GM19238 (cell line): ENCODE results near the gene PTPRG.

Experiments
- DNase-seq: peaks from one replicate; pipeline ENCODE4 v3.0.0; 2011; ENCODE audit warnings: low spot score; ENCODE audit not compliant: insufficient read length

PTPRG gene

DNA sequence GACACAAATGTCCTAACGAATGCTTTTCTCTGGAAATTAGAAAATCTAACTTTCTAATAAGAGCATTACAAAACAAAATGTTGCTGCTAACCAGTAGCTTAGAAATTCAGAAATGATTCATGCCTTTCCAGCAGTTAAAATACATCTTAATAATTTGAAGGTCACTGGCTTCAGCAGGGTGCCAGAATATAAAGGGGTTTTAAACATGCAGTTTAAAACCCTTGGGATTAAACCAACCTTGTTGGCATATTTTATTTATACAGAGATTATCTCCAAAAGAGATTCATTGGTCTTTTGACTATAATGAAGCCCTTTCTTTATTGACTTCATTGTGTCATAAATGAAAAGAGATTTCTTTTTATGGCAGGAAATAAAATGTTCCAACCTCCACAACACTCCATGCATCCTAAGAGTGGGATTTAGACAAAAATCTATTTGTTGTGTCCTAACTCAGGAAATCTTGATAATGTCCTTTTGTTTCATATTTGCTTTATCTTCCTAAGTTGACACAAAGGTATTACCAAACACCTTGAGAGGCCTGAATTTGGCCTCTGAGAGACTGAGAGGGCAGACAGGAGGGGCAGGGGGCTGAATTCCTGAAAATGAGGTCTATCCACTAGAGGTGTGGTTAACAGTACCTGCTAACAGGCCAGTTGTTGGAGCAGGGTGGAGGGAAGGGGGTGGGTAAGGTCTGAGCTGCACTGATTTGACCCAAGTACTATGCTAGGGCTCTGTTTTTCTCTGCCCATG lies 687.5 kb downstream of the PTPRG start:
- no peak for DNase-seq

DNA sequence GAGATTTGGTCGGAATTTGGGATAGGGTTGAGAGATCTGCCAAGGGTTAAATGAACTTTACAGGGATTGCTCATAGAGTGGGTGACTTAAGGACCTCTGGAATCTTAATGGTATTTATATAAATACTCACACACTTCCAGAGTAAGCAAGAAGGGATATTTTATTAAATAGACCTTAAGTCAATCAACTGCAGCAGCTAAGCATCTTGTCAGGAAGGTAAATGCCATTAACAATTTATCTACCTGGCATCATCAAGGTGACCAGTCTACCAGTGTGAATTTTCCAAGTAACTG lies 688.1 kb downstream of the PTPRG start:
- no peak for DNase-seq

DNA sequence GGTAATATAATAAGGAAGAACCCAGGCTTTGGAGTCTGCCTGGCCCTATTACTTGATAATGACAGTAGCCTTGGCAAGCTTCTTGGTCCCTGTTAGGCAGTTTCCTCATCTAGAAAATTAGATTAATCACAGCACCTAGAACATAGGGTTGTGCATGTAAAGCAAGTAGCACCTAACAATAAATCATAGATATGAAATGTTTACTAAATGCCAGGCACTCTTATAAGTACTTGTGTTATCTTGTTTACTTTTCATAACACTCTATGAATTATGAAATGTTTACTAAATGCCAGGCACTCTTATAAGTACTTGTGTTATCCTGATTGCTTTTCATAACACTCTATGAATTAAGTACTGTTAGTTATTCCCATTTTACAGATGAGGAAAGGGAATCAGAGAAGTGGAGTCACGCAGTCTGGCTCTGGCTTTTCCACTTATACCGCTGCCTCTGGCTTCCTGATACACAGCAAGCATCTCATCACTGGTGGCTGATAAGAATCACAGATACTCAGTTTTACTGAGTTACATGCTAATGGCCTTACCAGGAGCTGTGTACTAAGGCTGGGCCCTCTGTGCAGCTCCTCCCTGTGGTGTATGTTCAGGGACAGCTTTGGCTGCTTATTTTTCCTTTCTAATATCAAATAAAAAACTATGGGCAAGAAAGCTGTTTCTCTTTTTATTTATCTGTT lies 688.6 kb downstream of the PTPRG start:
- no peak for DNase-seq

DNA sequence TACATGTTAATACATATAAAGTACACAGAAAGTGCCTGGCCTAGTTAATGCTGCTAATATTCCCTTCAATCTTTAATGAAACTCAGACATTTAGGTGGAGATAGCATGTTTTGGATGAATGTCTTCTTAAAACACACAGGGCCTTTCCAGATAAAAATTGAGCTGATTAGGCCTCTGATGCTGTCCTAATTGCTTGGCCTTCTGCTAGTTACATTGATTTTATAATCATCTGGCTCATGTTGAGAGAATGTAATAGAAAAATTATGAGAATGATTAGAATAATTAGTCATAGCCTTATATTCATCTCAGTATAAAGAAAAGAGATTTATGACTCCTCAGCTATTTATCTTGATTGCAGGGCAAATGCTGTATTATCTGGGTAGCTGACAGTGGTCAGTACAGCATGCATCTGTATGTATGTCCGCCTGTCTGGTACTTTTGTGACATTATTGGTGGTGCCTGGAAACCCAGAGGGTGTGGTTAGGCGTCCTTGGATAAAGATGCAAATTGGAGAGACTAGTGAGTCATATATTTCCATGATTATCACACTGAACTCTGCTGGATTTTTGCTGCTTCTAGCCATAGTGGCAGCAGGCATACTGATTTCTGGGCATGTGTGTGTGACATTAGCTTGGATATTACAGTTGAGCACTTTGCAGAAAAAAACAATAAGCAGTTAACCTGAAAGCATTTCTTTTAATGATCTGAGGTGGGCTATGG lies 691.2 kb downstream of the PTPRG start:
- no peak for DNase-seq

DNA sequence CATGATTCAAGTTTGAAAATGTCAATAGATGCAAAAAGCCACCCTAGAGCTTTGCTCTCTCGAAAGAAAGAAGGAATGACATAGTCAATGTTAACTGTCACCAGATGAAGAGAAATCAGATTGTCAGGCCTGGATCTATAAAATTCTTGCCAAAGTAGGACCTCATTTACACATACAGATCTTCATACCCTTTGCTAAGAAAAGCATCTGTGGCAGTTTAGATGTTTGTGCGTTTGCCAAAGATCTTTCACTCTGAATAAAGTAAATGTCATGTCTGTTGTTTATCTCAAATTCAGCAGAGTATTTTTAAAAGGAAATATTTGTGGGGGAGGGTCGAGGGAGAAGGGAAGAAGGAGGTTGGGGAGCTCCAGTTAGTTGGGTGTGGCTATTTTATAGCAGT lies 692.6 kb downstream of the PTPRG start:
- DNase-seq = no peak

DNA sequence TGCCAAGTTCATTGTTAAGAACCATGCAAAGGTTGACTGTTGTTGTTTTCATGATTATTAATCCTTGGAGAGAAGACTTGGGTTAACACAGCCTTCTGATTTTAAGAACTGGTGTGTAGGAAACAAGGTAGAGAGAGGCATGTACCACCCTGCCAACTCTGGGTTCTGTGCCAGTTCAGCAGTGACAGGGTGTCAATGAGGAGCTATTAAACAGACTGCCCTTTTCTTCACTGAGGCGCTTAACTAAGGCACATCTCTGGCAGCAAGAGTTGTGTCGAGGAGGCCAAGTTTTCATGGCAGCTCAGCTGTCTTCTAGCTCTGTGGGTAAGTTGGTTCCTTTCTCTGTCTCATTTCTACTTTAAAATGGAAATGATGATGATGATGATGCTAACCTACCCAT lies 694.4 kb downstream of the PTPRG start:
- DNase-seq = no peak

DNA sequence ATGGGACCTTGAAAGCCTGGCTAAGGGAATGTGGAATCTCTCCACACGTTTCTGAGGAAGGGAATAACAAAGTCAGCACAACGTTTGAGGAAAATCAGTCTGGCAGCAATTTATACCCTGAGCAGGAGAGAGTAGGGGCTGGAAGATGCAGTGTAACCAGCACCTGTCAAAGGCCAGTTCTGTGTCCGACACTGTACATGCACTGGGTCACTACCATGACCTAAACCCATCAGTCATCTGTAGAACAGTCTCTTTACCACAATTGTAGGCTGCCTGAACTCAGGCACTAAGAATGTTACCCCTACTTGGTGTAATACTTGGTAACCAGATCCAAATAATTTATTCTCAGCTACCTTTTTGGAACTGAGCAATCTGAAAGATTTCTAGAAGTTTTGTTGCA lies 698.6 kb downstream of the PTPRG start:
- DNase-seq = no peak

DNA sequence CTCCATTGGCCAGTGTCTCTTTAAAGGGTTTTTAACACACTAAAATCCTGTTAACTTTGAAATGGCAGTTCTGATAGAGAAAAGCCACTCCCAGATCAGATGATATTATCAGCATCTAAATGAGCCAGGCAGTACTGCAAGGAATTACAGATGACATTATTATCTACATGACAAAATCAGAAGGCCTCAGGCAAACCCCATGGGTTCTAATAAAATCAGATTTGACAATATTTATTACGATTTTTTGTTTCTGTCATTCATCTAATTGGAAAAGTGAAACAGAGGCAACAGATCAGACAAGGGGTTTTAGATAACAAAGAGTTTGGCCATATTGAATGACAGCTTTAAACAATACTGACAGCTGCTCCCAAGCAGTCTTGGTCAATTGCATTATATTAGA lies 699.3 kb downstream of the PTPRG start:
- DNase-seq = no peak

DNA sequence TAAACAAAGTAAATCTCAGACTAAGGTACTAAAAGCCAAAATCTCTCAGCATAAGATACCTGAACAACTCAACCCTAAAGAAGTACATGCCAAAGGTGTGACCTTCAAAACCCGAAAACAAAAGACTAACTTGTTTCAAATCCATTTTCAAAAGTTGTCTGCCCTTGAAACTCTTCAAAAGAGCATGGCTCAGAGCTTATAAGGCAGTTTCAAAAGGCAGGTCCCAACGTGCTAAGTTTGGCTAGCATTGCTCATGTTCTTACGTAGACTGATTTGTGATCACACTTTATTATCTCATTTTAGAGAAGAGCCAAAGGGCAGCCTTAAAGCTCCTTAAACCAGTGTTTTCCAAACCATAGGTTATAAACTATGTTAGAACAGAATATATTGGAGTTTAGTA lies 699.8 kb downstream of the PTPRG start:
- DNase-seq = no peak

DNA sequence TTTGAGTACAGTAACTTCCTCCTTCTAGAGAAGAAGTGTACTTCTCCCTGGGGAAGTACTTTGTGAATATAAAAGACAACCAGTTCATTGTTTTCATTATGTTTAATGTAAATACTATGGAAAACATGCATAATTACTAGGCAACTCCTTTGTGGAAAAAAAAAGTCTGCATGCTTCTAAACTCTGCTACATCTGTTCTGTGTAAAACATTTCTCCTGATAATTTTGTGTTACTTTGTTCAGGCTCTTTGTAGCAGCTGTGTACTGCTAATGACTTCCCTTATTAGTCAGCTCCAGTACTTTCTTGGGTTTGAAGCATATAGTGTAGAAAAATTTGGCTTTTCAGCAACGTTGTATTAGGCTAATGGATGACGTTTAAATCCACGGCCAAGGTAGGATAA lies 700.4 kb downstream of the PTPRG start:
- no peak for DNase-seq

DNA sequence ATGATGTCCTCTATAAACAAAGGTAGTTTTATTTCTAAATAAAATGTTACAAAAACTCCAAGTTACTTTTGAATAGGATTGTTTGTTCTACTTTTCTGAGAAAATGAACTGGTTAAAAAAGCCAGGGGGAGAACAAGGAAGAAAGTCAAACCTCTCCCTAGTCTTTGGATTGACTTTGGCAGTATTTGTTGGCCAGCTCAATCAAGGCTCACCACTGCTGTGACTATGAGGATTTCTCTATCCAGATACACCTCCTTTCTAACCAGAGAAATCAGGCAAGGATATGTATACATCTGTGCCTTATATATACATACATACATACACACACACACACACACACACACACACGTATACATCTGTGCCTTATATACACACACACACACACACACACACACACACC lies 704.2 kb downstream of the PTPRG start:
- no peak for DNase-seq

DNA sequence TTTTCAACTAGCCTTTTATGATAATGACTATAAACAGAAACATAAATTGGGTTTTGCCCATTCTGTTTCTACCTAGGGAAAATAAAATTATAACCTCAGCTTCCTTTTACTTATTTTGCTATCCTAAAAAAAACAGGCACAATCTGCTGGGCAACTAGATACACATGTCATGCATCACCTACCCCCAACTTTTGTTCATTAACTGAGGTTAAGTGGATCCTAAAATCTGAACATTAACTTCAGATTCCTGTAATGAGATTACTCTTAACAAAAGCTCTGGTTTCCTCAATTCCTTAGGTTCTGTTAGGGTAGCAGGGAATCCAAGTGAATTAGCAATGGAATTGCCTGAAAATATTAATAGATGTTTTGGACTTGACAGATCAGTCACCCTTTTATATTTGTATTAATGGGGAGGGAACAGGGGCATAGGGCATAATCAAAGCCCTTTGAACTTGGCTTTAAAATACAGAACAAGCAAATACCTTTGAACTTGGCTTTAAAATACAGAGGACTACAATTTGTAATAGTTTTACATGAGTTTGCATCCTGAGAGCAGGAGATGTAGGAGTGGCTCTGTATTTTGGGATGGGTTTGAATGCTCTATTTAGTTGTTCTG lies 705.4 kb downstream of the PTPRG start:
- no peak for DNase-seq

DNA sequence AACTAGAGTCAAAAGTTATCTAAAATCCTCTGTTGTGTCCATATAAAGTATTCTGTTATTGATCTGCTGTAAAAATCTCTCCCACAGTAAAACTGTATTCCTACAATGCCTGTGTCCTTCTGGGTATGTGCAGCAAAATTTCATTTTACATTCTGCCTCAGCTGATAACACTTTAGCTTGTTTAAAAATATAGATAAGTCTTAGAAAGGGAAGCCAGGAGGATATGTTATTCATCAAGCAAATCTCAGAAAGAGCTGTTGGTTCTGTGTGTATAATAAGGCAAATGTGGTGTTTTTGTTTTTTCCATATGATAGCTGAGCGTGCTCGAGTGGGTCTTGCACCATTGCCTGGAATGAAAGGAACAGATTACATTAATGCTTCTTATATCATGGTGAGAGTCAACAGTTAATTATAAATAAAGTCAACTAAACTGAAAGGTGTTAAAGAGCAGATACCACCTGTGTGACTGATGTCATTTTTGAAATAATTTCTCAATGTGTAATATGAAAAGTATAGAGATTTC lies 715.3 kb downstream of the PTPRG start:
- no peak for DNase-seq

DNA sequence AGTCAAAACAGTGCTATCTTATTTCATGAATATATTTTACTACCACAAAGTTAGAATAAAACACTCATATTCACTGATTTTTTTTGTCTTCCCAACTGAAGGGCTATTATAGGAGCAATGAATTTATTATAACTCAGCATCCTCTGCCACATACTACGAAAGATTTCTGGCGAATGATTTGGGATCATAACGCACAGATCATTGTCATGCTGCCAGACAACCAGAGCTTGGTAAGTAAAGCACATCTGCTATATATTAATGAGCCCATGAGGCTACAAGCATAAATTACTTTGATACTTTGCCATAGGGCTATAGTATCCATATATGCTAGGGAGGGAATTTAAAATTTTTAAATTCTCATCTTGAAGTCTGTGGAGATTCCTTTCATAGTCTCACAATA lies 716.1 kb downstream of the PTPRG start:
- DNase-seq = no peak

DNA sequence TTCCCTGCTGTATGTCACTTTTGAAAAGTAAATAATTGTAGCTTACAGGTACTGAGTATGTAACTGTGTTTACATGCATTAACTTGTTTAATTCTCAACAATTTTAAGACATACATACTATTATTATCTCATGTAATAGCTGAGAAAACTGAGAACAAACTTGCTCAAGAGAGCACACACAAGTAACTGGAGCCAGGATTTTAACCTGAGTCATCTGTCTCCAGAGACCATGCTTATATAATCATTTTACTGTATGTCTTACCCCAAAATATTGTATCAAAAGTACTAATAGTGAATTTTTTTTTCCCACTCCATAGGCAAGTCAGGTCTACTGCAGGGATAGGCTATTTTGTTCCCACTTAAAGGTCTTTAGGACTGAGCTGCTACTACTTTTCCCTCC lies 716.6 kb downstream of the PTPRG start:
- DNase-seq = no peak

DNA sequence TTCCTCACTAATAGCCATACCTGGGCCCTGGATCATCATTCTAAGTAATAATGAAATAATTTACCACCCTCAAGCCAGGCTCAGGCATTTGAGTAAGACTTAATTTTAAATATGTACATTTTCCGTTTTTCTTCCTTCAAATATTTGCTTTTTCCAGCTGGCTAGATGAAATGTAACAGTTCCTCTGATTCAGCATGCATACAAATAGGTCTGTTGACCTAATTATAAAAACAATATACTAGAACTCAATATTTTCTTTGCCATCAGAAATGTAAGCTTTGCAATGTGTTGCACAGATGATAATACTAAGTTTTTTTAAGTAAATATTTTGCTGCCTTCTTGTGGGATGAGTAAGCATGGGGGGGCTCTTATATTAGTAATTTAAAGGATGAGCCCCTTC lies 720.4 kb downstream of the PTPRG start:
- DNase-seq = no peak

DNA sequence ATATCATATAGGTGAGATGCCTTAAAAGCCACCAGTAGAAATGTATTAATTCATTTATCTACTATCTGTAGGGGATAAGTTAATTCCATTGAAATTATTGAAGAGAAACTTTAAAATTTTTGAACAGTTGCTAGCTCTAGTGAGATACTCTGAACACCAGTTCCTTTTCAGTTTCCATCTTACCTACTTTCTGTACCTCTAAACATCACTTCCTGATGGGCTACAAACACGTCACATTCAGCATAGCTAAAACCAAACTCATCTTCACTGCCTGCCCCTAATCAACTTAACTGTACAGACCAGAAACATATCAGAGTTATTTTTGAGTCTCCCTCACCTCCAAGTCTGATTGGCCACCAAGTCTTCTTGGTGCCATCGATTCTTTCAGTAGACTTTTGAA lies 723.1 kb downstream of the PTPRG start:
- no peak for DNase-seq

DNA sequence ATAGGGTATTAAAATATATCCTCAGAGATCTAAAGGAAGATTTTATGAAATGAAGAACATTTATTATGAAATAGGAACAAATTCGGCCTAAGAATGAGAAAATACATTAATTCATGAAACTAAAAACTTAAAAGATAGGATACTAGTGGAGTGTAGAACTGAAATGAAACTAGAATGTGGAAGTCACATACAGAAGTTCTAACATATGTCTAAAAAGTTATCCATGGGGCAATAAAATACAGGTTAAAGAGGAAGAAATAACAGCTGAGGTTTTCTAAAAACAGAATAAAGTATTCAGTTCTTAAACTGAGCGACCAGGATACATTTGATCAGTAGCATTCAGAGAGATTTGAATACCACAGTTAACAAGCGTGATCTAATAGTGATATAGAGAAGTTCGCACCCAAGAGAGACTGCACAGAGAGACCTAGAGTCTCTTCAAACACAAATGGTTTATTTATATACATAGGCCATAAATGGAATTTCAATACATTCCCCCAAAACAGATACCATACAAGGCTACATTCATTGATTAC lies 726.1 kb downstream of the PTPRG start:
- DNase-seq = no peak

DNA sequence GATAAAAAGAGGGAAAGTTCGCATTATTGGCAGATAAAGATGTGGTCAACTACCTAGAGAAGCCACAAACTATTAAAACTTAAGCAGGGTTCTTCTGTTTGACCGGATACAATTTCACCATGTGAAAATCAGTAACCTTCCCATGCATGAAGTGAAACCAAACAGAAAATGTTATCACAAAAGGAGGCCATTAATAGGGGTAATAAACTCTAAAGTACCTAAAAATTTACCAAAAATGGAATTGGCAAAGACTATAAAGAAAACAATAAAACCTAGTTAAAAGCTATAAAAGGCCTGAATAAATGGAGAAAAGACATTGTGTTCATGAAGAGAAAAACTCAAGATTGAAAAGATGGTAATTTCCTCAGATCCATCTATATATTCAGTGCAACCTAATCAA lies 728.6 kb downstream of the PTPRG start:
- DNase-seq = no peak

DNA sequence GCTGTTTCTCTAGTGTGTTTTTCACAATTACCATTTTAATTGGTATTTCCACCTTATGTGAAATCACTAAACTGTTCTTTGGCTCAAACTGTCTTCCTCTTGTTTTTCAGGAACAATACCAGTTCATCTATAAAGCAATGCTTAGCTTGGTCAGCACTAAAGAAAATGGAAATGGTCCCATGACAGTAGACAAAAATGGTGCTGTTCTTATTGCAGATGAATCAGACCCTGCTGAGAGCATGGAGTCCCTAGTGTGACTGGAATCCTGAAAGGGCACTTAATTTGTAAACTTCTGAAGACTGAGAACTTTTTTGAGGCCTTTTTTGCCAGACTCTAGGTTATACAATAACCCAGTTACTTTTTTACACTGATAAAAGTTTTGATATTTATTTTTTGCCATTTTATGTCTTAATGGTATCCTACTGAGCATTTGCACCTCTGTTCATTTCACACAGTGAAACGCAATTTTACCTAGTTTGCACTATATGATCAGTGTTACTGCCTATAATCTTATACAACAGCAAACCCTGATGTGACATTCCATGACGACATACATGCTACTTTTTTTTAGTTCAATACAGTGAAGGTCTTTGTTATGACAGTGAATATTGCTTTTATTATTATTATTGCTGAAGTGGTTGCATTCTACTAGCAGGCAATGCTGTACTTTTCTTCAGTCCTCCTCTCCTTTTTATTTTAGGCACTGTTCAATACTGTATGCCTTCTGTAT lies 731.8 kb downstream of the PTPRG start:
- no peak for DNase-seq

DNA sequence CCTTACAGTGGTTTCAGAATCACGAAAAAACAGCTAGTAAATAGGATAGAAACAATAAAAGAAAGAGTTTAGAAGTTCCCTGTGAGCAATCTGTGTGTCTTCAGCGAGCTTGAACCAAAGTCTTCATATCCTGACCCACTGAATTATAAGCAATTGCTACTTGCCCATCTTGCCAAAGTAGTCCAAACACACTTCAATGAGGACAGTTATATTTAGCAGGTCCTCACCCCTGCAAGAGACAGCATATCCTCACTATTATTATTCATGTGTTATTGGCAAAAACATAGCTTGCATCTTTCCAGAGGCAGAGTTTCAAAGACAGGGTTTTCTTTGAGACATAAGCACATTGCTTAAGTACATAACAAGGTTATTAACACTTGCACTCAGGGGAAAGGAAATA lies 734.2 kb downstream of the PTPRG start:
- no peak for DNase-seq
